Calu3 (cell line): ENCODE results near the gene PFDN5. TPM values are rescaled to one million over a fixed set of nuclear protein-coding genes. Genes with fewer than 3 reads are reported as not detected.
A peak's percentile ranks its signal among the peaks of the same experiment; 100 is the strongest.

Source experiments
- BruUV-seq: library from RNA; stranded (reverse); fragments of 400-500 nt; replicated peaks from 2 replicates; lab custom pipeline; 2021; lab: Mats Ljungman, UMichigan
- CTCF ChIA-PET: fragments of 300-600 bp; sonication (Branson Sonifier 250); formaldehyde crosslinking; loops from one replicate; lab custom pipeline; 2022; ENCODE audit warnings: antibody characterized with exemption; lab: Charles Lee
- DNase-seq: peaks from one replicate; pipeline ENCODE4 v3.0.0; 2022
- H3K27ac Mint-ChIP-seq: one replicate; pipeline ENCODE4 v1.8.0; 2022; ENCODE audit warnings: mixed read lengths; ENCODE audit not compliant: unreplicated experiment
- H3K27me3 Mint-ChIP-seq: one replicate; pipeline ENCODE4 v1.8.0; 2022; ENCODE audit warnings: mixed read lengths; ENCODE audit not compliant: unreplicated experiment
- H3K36me3 Mint-ChIP-seq: one replicate; pipeline ENCODE4 v1.8.0; 2022; ENCODE audit warnings: mild to moderate bottlenecking, moderate library complexity, mixed read lengths; ENCODE audit not compliant: insufficient read depth, unreplicated experiment
- H3K4me1 Mint-ChIP-seq: one replicate; pipeline ENCODE4 v1.8.0; 2022; ENCODE audit warnings: mild to moderate bottlenecking, low read depth, mixed read lengths; ENCODE audit not compliant: unreplicated experiment
- H3K4me3 Mint-ChIP-seq: one replicate; pipeline ENCODE4 v1.8.0; 2022; ENCODE audit warnings: mild to moderate bottlenecking, low read depth, moderate library complexity, mixed read lengths; ENCODE audit not compliant: unreplicated experiment
- H3K9me3 Mint-ChIP-seq: one replicate; pipeline ENCODE4 v1.8.0; 2022; ENCODE audit warnings: low read depth, mixed read lengths; ENCODE audit not compliant: unreplicated experiment
- intact Hi-C: fragments of 100-400 bp; cut with micrococcal nuclease; formaldehyde crosslinking; loops from one replicate; pipeline ENCODE4 v1.10.0; 2022; ENCODE audit not compliant: unreplicated experiment
- total RNA-seq: library from RNA; stranded (reverse); gene quantifications from 2 replicates; pipeline ENCODE4 v1.2.3, GENCODE V29; 2022
- TF ChIP-seq, protein P1 (sequence below): fragments of 200-600 bp; IDR thresholded peaks from one replicate; pipeline ENCODE4 v1.8.0; 2022; ENCODE audit warnings: antibody characterized with exemption; ENCODE audit not compliant: unreplicated experiment

PFDN5 gene
- total RNA-seq, 1 experiment from 2014 or later: 178 TPM

DNA sequence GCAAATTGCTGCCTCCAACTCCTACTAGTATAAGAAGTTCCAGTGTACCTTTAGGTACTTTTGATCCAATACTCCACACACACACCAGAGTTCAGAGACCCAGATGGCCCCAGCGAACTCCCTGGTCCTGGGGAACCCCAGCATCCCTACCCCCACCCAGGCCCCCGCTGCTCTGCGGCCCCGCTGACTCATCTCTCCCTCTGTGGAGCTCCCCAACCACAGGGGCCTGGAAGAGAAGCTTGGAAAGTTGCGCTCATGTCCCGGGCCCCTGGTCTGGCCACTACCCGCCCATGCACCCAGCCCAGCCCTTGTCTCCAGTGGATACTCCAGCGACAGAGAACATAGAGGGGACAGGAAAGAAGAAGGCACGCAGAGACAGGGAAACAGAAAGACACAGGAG is 45.1 kb downstream of the PFDN5 start:
- no peaks in the 10 kb centered on the region for H3K4me1 Mint-ChIP-seq
- no peak overlapping the region for H3K27ac Mint-ChIP-seq
- H3K27me3 Mint-ChIP-seq: peaks cover 96% of the 10 kb centered on the region
- intact Hi-C loops: no loop called here
- DNase-seq: no peak
- BruUV-seq: no TSS peak
- H3K4me3 Mint-ChIP-seq: no peak overlapping the region
- H3K36me3 Mint-ChIP-seq: peaks cover 6% of the 10 kb centered on the region
- no peaks in the 10 kb centered on the region for H3K9me3 Mint-ChIP-seq
- TF ChIP-seq, protein P1, sequence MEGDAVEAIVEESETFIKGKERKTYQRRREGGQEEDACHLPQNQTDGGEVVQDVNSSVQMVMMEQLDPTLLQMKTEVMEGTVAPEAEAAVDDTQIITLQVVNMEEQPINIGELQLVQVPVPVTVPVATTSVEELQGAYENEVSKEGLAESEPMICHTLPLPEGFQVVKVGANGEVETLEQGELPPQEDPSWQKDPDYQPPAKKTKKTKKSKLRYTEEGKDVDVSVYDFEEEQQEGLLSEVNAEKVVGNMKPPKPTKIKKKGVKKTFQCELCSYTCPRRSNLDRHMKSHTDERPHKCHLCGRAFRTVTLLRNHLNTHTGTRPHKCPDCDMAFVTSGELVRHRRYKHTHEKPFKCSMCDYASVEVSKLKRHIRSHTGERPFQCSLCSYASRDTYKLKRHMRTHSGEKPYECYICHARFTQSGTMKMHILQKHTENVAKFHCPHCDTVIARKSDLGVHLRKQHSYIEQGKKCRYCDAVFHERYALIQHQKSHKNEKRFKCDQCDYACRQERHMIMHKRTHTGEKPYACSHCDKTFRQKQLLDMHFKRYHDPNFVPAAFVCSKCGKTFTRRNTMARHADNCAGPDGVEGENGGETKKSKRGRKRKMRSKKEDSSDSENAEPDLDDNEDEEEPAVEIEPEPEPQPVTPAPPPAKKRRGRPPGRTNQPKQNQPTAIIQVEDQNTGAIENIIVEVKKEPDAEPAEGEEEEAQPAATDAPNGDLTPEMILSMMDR: no peak
- CTCF ChIA-PET: no interaction called here

DNA sequence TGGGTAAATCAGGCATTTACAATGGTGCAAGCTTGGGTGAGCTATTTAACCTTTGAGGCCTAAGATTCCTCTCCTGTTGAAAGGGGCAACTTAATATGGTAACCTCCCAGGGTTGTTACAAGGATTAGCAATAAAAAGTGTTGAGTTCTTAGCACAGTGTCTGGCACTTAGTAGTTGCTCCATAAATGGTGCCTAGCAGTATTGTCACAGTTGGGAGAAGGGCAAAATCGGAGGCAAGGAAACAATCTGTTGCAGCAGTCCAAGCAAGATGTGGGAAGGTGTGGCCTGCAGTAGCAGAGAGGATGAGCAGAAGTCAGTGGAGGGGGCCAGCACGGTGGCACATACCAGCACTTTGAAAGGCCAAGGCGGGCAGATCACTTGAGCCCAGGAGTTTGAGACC is 48.1 kb downstream of the PFDN5 start:
- Mint-ChIP-seq H3K4me3 (no peak overlapping the region), H3K4me1 (no peaks in the 10 kb centered on the region), H3K27ac (no peak overlapping the region), H3K36me3 (peaks cover 6% of the 10 kb centered on the region), H3K27me3 (peaks cover 69% of the 10 kb centered on the region), H3K9me3 (no peaks in the 10 kb centered on the region)
- BruUV-seq: no TSS peak
- TF ChIP-seq, protein P1: no peak
- CTCF ChIA-PET: interaction anchor here (2.4 kb wide), 1 partner anchor 22 kb away, joined by 15 read pairs; the partner anchor contains the start of gene AAAS
- intact Hi-C loops: no loop called here
- DNase-seq: no peak

DNA sequence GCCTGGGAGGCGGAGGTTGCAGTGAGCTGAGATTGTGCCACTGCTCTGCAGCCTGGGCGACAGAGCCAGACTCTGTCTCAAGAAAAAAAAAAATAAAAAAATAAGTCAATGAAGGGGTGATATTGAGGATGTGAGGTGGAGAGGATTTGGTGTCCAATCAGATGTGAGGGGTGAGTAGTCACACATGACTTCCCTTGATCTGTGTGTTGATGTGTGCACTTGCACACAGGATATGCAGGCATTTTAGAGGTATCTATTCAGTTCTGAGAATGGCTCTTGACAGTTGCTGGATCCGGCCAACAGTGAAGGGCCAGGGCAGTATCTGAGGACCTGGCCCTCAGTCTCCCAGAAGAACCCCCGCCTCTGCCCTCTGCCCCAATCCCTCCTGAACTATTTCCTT is 48.6 kb downstream of the PFDN5 start:
- CTCF ChIA-PET: interaction anchor here (1.1 to 2.4 kb wide), 3 partner anchors 22 to 290 kb away, joined by 3 to 15 read pairs (median 5); partner anchors contain the start of gene AAAS

DNA sequence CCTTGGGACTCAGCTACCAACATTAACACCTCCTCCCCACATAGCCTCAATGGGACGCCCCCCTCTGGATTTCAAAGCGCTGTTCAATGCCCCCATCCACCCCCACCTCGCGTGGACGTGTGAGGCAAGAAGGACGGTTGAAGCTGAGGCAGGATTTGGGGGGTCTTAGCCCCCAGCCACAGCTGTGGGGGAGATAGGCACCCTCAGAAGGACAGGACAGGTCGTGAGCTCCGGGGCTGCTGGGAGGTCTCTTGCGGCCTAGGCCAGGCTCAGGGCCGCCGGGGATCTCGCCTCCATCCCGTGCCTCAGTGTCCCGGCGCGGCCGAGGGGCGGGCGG is 49.1 kb downstream of the PFDN5 start:
- Mint-ChIP-seq H3K4me3 (peak overlapping the region; percentile 85), H3K27me3 (peaks cover 63% of the 10 kb centered on the region), H3K9me3 (no peaks in the 10 kb centered on the region), H3K36me3 (peaks cover 6% of the 10 kb centered on the region), H3K27ac (no peak overlapping the region), H3K4me1 (no peaks in the 10 kb centered on the region)
- CTCF ChIA-PET: interaction anchor here (0.7 to 2.4 kb wide), 11 partner anchors 15 to 290 kb away, joined by 3 to 15 read pairs (median 5); partner anchors contain the start of genes AAAS and MYG1
- no peak for DNase-seq
- intact Hi-C loops: no loop called here
- TF ChIP-seq, protein P1: no peak
- BruUV-seq: no TSS peak

More for the DNA sequence above, 48.6 kb downstream of the PFDN5 start:
- TF ChIP-seq, protein P1: no peak
- Mint-ChIP-seq H3K4me1 (no peaks in the 10 kb centered on the region), H3K36me3 (peaks cover 6% of the 10 kb centered on the region), H3K4me3 (peak overlapping the region; percentile 85), H3K27ac (no peak overlapping the region), H3K27me3 (peaks cover 64% of the 10 kb centered on the region), H3K9me3 (no peaks in the 10 kb centered on the region)
- no peak for DNase-seq
- intact Hi-C loops: no loop called here
- no TSS peak for BruUV-seq
